Astrocyte (in vitro differentiated cells and primary cell): ENCODE data around the gene C21orf58. TPM values are rescaled to one million over a fixed set of nuclear protein-coding genes. Genes with fewer than 3 reads are reported as not detected.

ENCODE experiments used
- DNase-seq: peaks from one replicate; pipeline ENCODE4 v3.0.0-alpha.2; 2010; ENCODE audit warnings: low read depth
- FAIRE-seq: peaks from 2 replicates; lab custom pipeline; 2011; peaks lifted over from hg19 to GRCh38; lab: Jason Lieb, UNC
- H2AFZ ChIP-seq: 2 replicates; pipeline ENCODE4 v1.6.0; 2012; ENCODE audit warnings: low read depth, low read length, inconsistent platforms
- H3K27ac ChIP-seq: 2 replicates; pipeline ENCODE4 v1.5.1; 2011; ENCODE audit warnings: low read depth, low read length, inconsistent platforms
- H3K27me3 ChIP-seq: 2 replicates; pipeline ENCODE4 v1.6.0; 2011; ENCODE audit warnings: low read length, inconsistent platforms; ENCODE audit not compliant: insufficient read depth
- H3K36me3 ChIP-seq: 2 replicates; pipeline ENCODE4 v1.5.1; 2011; ENCODE audit warnings: low read length, inconsistent platforms; ENCODE audit not compliant: insufficient read depth
- H3K4me1 ChIP-seq: 2 replicates; pipeline ENCODE4 v1.5.1; 2011; ENCODE audit warnings: low read length, inconsistent platforms; ENCODE audit not compliant: insufficient read depth
- H3K4me2 ChIP-seq: 2 replicates; pipeline ENCODE4 v1.6.0; 2012; ENCODE audit warnings: low read length, inconsistent platforms
- H3K4me3 ChIP-seq: 2 replicates; pipeline ENCODE4 v1.5.1; 2011; ENCODE audit warnings: low read depth, mild to moderate bottlenecking, low read length, inconsistent platforms; ENCODE audit not compliant: insufficient read depth
- H3K79me2 ChIP-seq: 2 replicates; pipeline ENCODE4 v1.6.0; 2012; ENCODE audit warnings: mild to moderate bottlenecking, low read length, inconsistent platforms; ENCODE audit not compliant: insufficient read depth
- H3K9ac ChIP-seq: 2 replicates; pipeline ENCODE4 v1.6.0; 2012; ENCODE audit warnings: mild to moderate bottlenecking, low read length, inconsistent platforms
- H3K9me3 ChIP-seq: 2 replicates; pipeline ENCODE4 v1.5.1; 2012; ENCODE audit warnings: low read depth, mild to moderate bottlenecking, low read length, inconsistent platforms; ENCODE audit not compliant: insufficient read depth
- H4K20me1 ChIP-seq: 2 replicates; pipeline ENCODE4 v1.6.0; 2012; ENCODE audit warnings: low read length, inconsistent platforms; ENCODE audit not compliant: insufficient read depth
- H3K27ac Mint-ChIP-seq: one replicate; pipeline ENCODE4 v1.8.0; 2021; ENCODE audit warnings: mild to moderate bottlenecking, mixed read lengths; ENCODE audit not compliant: unreplicated experiment
- H3K27me3 Mint-ChIP-seq: one replicate; pipeline ENCODE4 v1.8.0; 2021; ENCODE audit warnings: low read depth, mixed read lengths; ENCODE audit not compliant: unreplicated experiment
- H3K36me3 Mint-ChIP-seq: one replicate; pipeline ENCODE4 v1.8.0; 2021; ENCODE audit warnings: low read depth, mixed read lengths; ENCODE audit not compliant: unreplicated experiment
- H3K4me1 Mint-ChIP-seq: one replicate; pipeline ENCODE4 v1.8.0; 2021; ENCODE audit warnings: low read depth, mixed read lengths; ENCODE audit not compliant: unreplicated experiment
- H3K4me3 Mint-ChIP-seq: one replicate; pipeline ENCODE4 v1.8.0; 2021; ENCODE audit warnings: mild to moderate bottlenecking, moderate library complexity, mixed read lengths; ENCODE audit not compliant: unreplicated experiment
- H3K9me3 Mint-ChIP-seq: one replicate; pipeline ENCODE4 v1.8.0; 2021; ENCODE audit warnings: mild to moderate bottlenecking, mixed read lengths; ENCODE audit not compliant: unreplicated experiment
- CTCF ChIP-seq: IDR thresholded peaks from 2 replicates; pipeline ENCODE4 v1.5.1; 2011; ENCODE audit warnings: low read depth, mild to moderate bottlenecking, inconsistent platforms, low read length, moderate library complexity; ENCODE audit not compliant: insufficient read depth
- EZH2 ChIP-seq: IDR thresholded peaks from 2 replicates; pipeline ENCODE4 v1.6.1; 2012; ENCODE audit warnings: mild to moderate bottlenecking, low read length, inconsistent platforms; ENCODE audit not compliant: insufficient read depth
- total RNA-seq: library from RNA; stranded (reverse); gene quantifications from 2 replicates; pipeline ENCODE4 v1.2.1, GENCODE V29; 2021

Gene C21orf58
- total RNA-seq, 1 donor from 2014 or later: 3.2 TPM

GRCh38 chr21:46317710-46318463 lies 5.8 kb downstream of the C21orf58 start:
- no peak for FAIRE-seq

GRCh38 chr21:46316708-46317324 lies 6.9 kb downstream of the C21orf58 start:
- H3K9me3 Mint-ChIP-seq: no peaks in the 10 kb centered on the region
- no peaks in the 10 kb centered on the region for H3K27me3 Mint-ChIP-seq
- no peak overlapping the region for H3K4me3 Mint-ChIP-seq

More at GRCh38 chr21:46317710-46318463, 5.8 kb downstream of the C21orf58 start:
- H3K4me1 Mint-ChIP-seq: peaks cover 7% of the 10 kb centered on the region
- Histone ChIP-seq H3K4me2 (no peak overlapping the region), H3K27ac (no peak overlapping the region), H2AFZ (no peak overlapping the region), H3K27me3 (no peaks in the 10 kb centered on the region), H3K9ac (no peak overlapping the region), H3K79me2 (peaks cover 33% of the 10 kb centered on the region), H3K4me1 (peaks cover 8% of the 10 kb centered on the region), H3K4me3 (no peak overlapping the region), H3K9me3 (no peaks in the 10 kb centered on the region), H3K36me3 (no peaks in the 10 kb centered on the region), H4K20me1 (peaks cover 5% of the 10 kb centered on the region)
- no peak for TF ChIP-seq EZH2
- TF ChIP-seq CTCF: no peak
- H3K27me3 Mint-ChIP-seq: no peaks in the 10 kb centered on the region
- DNase-seq: no peak
- no peaks in the 10 kb centered on the region for H3K9me3 Mint-ChIP-seq
- no peak overlapping the region for H3K27ac Mint-ChIP-seq
- H3K36me3 Mint-ChIP-seq: no peaks in the 10 kb centered on the region
- no peak overlapping the region for H3K4me3 Mint-ChIP-seq

More at GRCh38 chr21:46316708-46317324, 6.9 kb downstream of the C21orf58 start:
- no peak overlapping the region for H3K4me2 ChIP-seq
- DNase-seq (no peak), FAIRE-seq (no peak)
- H3K27me3 ChIP-seq: no peaks in the 10 kb centered on the region
- H4K20me1 ChIP-seq: peaks cover 5% of the 10 kb centered on the region
- H3K4me1 Mint-ChIP-seq: peaks cover 4% of the 10 kb centered on the region
- no peaks in the 10 kb centered on the region for H3K4me1 ChIP-seq
- TF ChIP-seq EZH2 (no peak), CTCF (no peak)
- no peak overlapping the region for H3K4me3 ChIP-seq
- no peak overlapping the region for H3K27ac ChIP-seq
- H3K36me3 Mint-ChIP-seq: no peaks in the 10 kb centered on the region
- H3K79me2 ChIP-seq: peaks cover 23% of the 10 kb centered on the region
- H3K9me3 ChIP-seq: no peaks in the 10 kb centered on the region
- H2AFZ ChIP-seq: no peak overlapping the region
- H3K36me3 ChIP-seq: no peaks in the 10 kb centered on the region
- no peak overlapping the region for H3K9ac ChIP-seq
- H3K27ac Mint-ChIP-seq: no peak overlapping the region
